ENCODE data around the gene REC114.
"Not testable (repeated sequence)": the region's sequence is repeated elsewhere in the genome, so short reads cannot be mapped to it uniquely, and the experiment has no call there.

Gene REC114

GRCh38 chr15:73571346-73571745 is 128.4 kb downstream of the REC114 start:
- H3K4me1 ChIP-seq (ENCODE audit: control insufficient read depth, insufficient read depth, low read length) = no peaks in the 10 kb centered on the region
- H3K27me3 ChIP-seq (ENCODE audit: control insufficient read depth, insufficient read depth, low read length) = no peaks in the 10 kb centered on the region
- no peak overlapping the region for H3K4me3 ChIP-seq (ENCODE audit: low read length)
- H3K27ac ChIP-seq (ENCODE audit: low read length) = no peak overlapping the region
- H3K9me3 ChIP-seq (ENCODE audit: control insufficient read depth, insufficient read depth, low read length) = no peaks in the 10 kb centered on the region
- no peak for DNase-seq (ENCODE audit: low read depth, low spot score)
- peaks cover 18% of the 10 kb centered on the region for H3K36me3 ChIP-seq (ENCODE audit: control insufficient read depth, insufficient read depth, low read length)
- no CpG with 5 or more reads among the region's 5 CpGs for WGBS (ENCODE audit: insufficient coverage, insufficient read length)

DNA sequence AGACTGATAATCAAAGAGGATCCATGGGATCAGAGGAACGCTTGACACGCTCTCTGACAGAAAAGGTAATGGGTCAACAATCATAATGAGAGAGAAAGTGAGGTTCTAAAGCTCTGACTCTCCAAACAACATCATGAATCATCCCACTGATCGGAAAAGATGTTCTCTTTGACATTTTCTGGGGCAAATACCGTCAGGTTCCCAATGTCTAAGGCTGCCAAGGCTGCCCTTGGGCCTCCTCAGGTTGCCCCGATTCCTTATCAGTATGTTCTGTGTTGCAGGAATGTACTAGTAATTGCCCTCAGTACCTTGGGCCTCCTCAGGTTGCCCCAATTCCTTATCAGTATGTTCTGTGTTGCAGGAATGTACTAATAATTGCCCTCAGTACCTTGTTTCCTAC is 129.3 kb downstream of the REC114 start:
- peaks cover 18% of the 10 kb centered on the region for H3K36me3 ChIP-seq (ENCODE audit: control insufficient read depth, insufficient read depth, low read length)
- no peaks in the 10 kb centered on the region for H3K9me3 ChIP-seq (ENCODE audit: control insufficient read depth, insufficient read depth, low read length)
- no CpG with 5 or more reads among the region's 5 CpGs for WGBS (ENCODE audit: insufficient coverage, insufficient read length)
- no peak overlapping the region for H3K27ac ChIP-seq (ENCODE audit: low read length)
- H3K4me1 ChIP-seq (ENCODE audit: control insufficient read depth, insufficient read depth, low read length) = no peaks in the 10 kb centered on the region
- no peak for DNase-seq (ENCODE audit: low read depth, low spot score)
- no peaks in the 10 kb centered on the region for H3K27me3 ChIP-seq (ENCODE audit: control insufficient read depth, insufficient read depth, low read length)
- H3K4me3 ChIP-seq (ENCODE audit: low read length) = no peak overlapping the region

GRCh38 chr15:73573037-73573436 is 130.1 kb downstream of the REC114 start:
- WGBS (ENCODE audit: insufficient coverage, insufficient read length) = no CpG with 5 or more reads among the region's 1 CpG
- DNase-seq (ENCODE audit: low read depth, low spot score) = no peak
- Histone ChIP-seq H3K9me3 (ENCODE audit: control insufficient read depth, insufficient read depth, low read length) (no peaks in the 10 kb centered on the region), H3K27me3 (ENCODE audit: control insufficient read depth, insufficient read depth, low read length) (no peaks in the 10 kb centered on the region), H3K4me3 (ENCODE audit: low read length) (no peak overlapping the region), H3K27ac (ENCODE audit: low read length) (no peak overlapping the region), H3K4me1 (ENCODE audit: control insufficient read depth, insufficient read depth, low read length) (no peaks in the 10 kb centered on the region), H3K36me3 (ENCODE audit: control insufficient read depth, insufficient read depth, low read length) (peaks cover 18% of the 10 kb centered on the region)

GRCh38 chr15:73573572-73573971 is 130.6 kb downstream of the REC114 start:
- no peak for DNase-seq (ENCODE audit: low read depth, low spot score)
- Histone ChIP-seq H3K4me3 (ENCODE audit: low read length) (no peak overlapping the region), H3K36me3 (ENCODE audit: control insufficient read depth, insufficient read depth, low read length) (peaks cover 18% of the 10 kb centered on the region), H3K27ac (ENCODE audit: low read length) (no peak overlapping the region), H3K9me3 (ENCODE audit: control insufficient read depth, insufficient read depth, low read length) (no peaks in the 10 kb centered on the region), H3K4me1 (ENCODE audit: control insufficient read depth, insufficient read depth, low read length) (no peaks in the 10 kb centered on the region), H3K27me3 (ENCODE audit: control insufficient read depth, insufficient read depth, low read length) (no peaks in the 10 kb centered on the region)
- no CpG with 5 or more reads among the region's 9 CpGs for WGBS (ENCODE audit: insufficient coverage, insufficient read length)

GRCh38 chr15:73575636-73576247 is 132.8 kb downstream of the REC114 start:
- no CpG with 5 or more reads among the region's 3 CpGs for WGBS (ENCODE audit: insufficient coverage, insufficient read length)
- Histone ChIP-seq H3K9me3 (ENCODE audit: control insufficient read depth, insufficient read depth, low read length) (no peaks in the 10 kb centered on the region), H3K4me1 (ENCODE audit: control insufficient read depth, insufficient read depth, low read length) (no peaks in the 10 kb centered on the region), H3K36me3 (ENCODE audit: control insufficient read depth, insufficient read depth, low read length) (peaks cover 6% of the 10 kb centered on the region; the same call in 1 of the 2 replicates), H3K27ac (ENCODE audit: low read length) (no peak overlapping the region), H3K27me3 (ENCODE audit: control insufficient read depth, insufficient read depth, low read length) (no peaks in the 10 kb centered on the region), H3K4me3 (ENCODE audit: low read length) (no peak overlapping the region)
- DNase-seq (ENCODE audit: low read depth, low spot score) = no peak

DNA sequence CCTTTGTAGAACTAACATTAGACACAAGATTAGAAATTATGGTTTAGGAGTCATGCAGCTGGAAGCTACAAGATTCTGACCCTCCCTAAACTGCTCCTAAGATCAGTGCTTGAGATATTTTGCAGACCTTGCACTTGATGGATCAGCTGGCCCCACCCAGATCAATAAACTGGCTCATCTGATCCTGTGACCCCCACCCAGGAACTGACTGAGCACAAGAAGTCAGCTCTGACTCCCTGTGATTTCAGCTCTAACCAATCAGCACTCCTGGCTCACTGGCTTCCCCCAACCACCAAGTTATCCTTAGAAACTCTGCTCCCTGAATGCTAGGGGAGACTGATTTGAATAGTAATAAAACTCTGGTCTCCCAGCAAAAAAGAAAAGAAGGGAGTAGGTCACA is 134.6 kb downstream of the REC114 start:
- H3K4me1 ChIP-seq (ENCODE audit: control insufficient read depth, insufficient read depth, low read length); DNase-seq (ENCODE audit: low read depth, low spot score); H3K27ac ChIP-seq (ENCODE audit: low read length); H3K9me3 ChIP-seq (ENCODE audit: control insufficient read depth, insufficient read depth, low read length); H3K36me3 ChIP-seq (ENCODE audit: control insufficient read depth, insufficient read depth, low read length); H3K27me3 ChIP-seq (ENCODE audit: control insufficient read depth, insufficient read depth, low read length); H3K4me3 ChIP-seq (ENCODE audit: low read length): not testable (repeated sequence)

GRCh38 chr15:73578026-73578425 is 135.1 kb downstream of the REC114 start:
- no CpG with 5 or more reads among the region's 2 CpGs for WGBS (ENCODE audit: insufficient coverage, insufficient read length)
- Histone ChIP-seq H3K27ac (ENCODE audit: low read length) (no peak overlapping the region), H3K4me1 (ENCODE audit: control insufficient read depth, insufficient read depth, low read length) (no peaks in the 10 kb centered on the region), H3K36me3 (ENCODE audit: control insufficient read depth, insufficient read depth, low read length) (peaks cover 6% of the 10 kb centered on the region; the same call in 1 of the 2 replicates), H3K27me3 (ENCODE audit: control insufficient read depth, insufficient read depth, low read length) (no peaks in the 10 kb centered on the region), H3K9me3 (ENCODE audit: control insufficient read depth, insufficient read depth, low read length) (no peaks in the 10 kb centered on the region), H3K4me3 (ENCODE audit: low read length) (no peak overlapping the region)
- no peak for DNase-seq (ENCODE audit: low read depth, low spot score)

- DNase-seq (ENCODE audit: low read depth, low spot score) = no peak
- Histone ChIP-seq H3K4me1 (ENCODE audit: control insufficient read depth, insufficient read depth, low read length) (no peaks in the 10 kb centered on the region), H3K9me3 (ENCODE audit: control insufficient read depth, insufficient read depth, low read length) (no peaks in the 10 kb centered on the region), H3K27ac (ENCODE audit: low read length) (no peak overlapping the region), H3K36me3 (ENCODE audit: control insufficient read depth, insufficient read depth, low read length) (peaks cover 2% of the 10 kb centered on the region; the same call in 1 of the 2 replicates), H3K27me3 (ENCODE audit: control insufficient read depth, insufficient read depth, low read length) (no peaks in the 10 kb centered on the region), H3K4me3 (ENCODE audit: low read length) (no peak overlapping the region)
- no CpG with 5 or more reads among the region's 6 CpGs for WGBS (ENCODE audit: insufficient coverage, insufficient read length)
These were observed 140.0 kb downstream of the REC114 start for GRCh38 chr15:73582851-73583379.

DNA sequence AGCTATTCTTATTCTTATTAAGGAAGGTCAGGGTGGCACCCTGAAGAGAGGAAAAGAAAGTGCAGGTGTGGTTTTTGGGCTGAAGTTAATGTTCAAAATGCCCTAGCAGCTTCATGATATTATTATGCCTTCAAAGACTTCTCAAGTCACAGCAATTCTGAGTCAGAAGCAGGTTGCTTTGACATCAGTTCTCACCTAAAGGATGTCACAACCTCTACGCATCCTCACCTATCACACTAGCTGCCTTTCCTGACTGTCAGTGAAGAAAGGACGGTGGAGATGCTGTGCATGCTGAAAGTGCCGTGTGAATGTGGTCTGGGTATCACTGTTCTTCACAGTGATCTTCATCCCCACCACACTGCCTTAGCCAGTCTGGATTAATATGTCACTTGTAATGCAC is 140.6 kb downstream of the REC114 start:
- H3K36me3 ChIP-seq (ENCODE audit: control insufficient read depth, insufficient read depth, low read length) = peaks cover 2% of the 10 kb centered on the region; the same call in 1 of the 2 replicates
- no CpG with 5 or more reads among the region's 3 CpGs for WGBS (ENCODE audit: insufficient coverage, insufficient read length)

GRCh38 chr15:73584699-73585420 is 141.9 kb downstream of the REC114 start:
- no peaks in the 10 kb centered on the region for H3K9me3 ChIP-seq (ENCODE audit: control insufficient read depth, insufficient read depth, low read length)
- no peak overlapping the region for H3K27ac ChIP-seq (ENCODE audit: low read length)
- H3K36me3 ChIP-seq (ENCODE audit: control insufficient read depth, insufficient read depth, low read length) = peaks cover 2% of the 10 kb centered on the region; the same call in 1 of the 2 replicates
- H3K4me3 ChIP-seq (ENCODE audit: low read length) = no peak overlapping the region
- WGBS (ENCODE audit: insufficient coverage, insufficient read length) = no CpG with 5 or more reads among the region's 5 CpGs
- no peak for DNase-seq (ENCODE audit: low read depth, low spot score)
- no peaks in the 10 kb centered on the region for H3K27me3 ChIP-seq (ENCODE audit: control insufficient read depth, insufficient read depth, low read length)
- H3K4me1 ChIP-seq (ENCODE audit: control insufficient read depth, insufficient read depth, low read length) = no peaks in the 10 kb centered on the region

More for the DNA sequence above, 140.6 kb downstream of the REC114 start:
- H3K9me3 ChIP-seq (ENCODE audit: control insufficient read depth, insufficient read depth, low read length) = no peaks in the 10 kb centered on the region
- no peak overlapping the region for H3K27ac ChIP-seq (ENCODE audit: low read length)
- no peak overlapping the region for H3K4me3 ChIP-seq (ENCODE audit: low read length)
- no peaks in the 10 kb centered on the region for H3K4me1 ChIP-seq (ENCODE audit: control insufficient read depth, insufficient read depth, low read length)
- no peak for DNase-seq (ENCODE audit: low read depth, low spot score)
- no peaks in the 10 kb centered on the region for H3K27me3 ChIP-seq (ENCODE audit: control insufficient read depth, insufficient read depth, low read length)

All from iPS DF 6.9 (cell line).